Hepatic stellate cell (primary cell): ENCODE data around the gene ATP6V0B.

Experiments
- DNase-seq: peaks from one replicate; pipeline ENCODE4 v3.0.0; 2011; ENCODE audit warnings: low spot score

Gene ATP6V0B

GRCh38 chr1:43974443-43975248, at the start of gene ATP6V0B:
ATP6V0B (plus strand) TSS chr1:43974960; CDS start chr1:43975041, 81 bp downstream.
- DNase-seq, result peak; percentile 99

DNA sequence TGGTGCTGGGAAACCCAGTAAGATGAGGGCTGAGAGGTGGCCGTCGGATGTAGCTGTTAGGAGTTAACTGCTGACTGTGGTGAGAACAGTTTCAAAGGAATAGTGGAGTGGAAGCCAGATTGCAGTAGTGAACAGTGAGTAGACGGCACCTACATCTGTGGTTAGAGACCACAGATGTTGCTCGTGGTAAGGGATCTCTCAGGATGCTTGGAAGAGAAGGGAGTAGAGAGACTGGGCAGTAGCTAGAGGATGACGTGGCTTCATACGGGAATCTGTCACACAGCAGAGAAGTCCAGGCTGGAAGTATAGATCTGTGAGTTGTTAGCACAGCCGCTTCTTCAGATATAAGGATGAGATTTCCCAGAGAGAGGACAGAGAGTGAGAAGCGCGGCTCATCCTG, 48.9 kb upstream of the ATP6V0B start:
- no peak for DNase-seq

DNA sequence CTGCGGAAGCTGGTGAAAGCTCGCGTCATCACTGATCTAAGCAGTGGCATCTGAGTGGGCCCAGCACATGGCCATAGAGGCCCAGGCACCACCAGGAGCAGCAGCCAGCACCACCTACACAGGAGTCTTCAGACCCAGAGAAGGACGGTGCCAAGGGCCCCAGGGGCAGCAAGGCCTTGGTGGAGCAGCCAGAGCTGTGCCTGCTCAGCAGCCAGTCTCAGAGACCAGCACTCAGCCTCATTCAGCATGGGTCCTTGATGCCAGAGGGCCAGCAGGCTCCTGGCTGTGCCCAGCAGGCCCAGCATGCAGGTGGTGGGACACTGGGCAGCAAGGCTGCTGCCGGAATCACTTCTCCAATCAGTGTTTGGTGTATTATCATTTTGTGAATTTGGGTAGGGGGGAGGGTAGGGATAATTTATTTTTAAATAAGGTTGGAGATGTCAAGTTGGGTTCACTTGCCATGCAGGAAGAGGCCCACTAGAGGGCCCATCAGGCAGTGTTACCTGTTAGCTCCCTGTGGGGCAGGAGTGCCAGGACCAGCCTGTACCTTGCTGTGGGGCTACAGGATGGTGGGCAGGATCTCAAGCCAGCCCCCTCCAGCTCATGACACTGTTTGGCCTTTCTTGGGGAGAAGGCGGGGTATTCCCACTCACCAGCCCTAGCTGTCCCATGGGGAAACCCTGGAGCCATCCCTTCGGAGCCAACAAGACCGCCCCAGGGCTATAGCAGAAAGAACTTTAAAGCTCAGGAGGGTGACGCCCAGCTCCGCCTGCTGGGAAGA, 44.4 kb upstream of the ATP6V0B start:
- no peak for DNase-seq

DNA sequence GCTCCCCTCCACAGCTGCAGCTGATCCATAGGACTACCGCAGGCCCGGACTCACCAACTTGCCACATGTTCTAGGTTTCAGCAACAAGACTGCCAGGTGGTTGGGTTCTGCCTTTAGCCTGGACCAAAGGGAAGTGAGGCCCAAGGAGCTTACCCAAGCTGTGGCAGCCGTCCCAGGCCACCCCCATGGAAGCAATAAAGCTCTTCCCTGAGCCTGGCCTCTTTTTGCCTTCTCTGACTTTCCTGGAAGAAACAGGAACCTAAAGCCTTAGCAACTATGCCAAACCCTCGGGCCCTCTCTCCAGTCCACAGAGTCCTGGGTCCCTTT, 43.8 kb upstream of the ATP6V0B start:
- DNase-seq, result no peak

- DNase-seq, result no peak
Observed at GRCh38 chr1:43931711-43932660, 42.8 kb upstream of the ATP6V0B start.

DNA sequence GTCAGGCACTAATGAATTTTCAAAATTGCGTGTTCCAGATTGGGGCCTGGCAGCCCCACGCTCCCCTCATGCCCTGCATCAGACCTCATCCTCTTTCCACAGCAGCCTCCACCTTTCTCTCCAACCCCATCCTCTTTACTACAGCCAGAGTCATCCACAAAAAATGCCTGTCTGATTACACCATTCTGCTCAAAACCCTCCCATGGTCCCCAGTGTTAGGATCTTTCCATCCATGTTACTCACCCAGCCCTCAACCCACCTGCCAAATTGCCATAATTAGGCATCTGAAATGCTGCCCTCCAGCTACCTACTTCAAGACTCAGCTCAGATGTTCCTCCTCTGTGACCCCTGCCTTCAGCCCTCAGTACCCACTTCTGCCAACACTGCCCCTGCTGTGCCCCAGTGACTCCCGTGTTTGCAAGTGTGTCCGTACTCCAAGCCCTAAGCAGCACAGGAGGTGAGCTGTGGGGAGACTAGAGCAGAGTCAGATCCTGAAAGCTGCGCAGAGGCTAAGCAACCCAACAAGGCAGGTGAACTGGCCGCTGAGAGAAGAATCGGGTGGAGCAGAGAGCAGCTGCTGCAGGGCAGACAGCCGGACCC, 41.9 kb upstream of the ATP6V0B start:
- peak; percentile 78 for DNase-seq

DNA sequence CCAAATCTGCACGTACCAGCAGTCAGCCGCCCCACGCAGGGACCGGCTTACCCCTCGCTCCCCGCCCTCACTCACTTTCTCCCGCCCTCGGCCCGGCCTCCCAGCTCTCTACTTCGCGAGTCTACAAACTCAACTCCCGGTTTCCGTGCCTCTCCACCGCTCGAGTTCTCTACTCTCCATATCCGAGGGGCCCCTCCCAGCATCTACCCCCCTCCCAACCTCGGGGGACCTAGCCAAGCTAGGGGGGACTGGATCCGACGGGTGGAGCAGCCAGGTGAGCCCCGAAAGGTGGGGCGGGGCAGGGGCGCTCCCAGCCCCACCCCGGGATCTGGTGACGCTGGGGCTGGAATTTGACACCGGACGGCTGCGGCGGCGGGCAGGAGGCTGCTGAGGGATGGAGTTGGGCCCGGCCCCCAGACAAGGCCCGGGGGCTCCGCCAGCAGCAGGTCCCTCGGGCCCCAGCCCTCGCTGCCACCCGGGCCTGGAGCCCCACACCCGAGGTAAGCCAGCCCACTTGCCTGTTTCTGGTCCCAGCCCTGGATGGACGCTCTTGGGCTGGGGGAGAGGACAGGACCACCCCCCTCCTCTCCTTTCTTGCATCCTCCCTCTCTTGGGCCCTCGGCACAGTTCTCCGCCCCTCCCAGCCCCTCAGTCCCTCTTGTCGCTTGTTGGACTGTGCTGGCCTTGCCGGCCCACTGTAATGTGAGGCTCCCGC, 41.2 kb upstream of the ATP6V0B start, which contains the start of gene ARTN:
TSS of gene ARTN (plus strand) at position 416 of the 715 bp plus-strand sequence. CDS start 1,856 bp downstream, outside the sequence.
- peak; percentile 51 for DNase-seq

DNA sequence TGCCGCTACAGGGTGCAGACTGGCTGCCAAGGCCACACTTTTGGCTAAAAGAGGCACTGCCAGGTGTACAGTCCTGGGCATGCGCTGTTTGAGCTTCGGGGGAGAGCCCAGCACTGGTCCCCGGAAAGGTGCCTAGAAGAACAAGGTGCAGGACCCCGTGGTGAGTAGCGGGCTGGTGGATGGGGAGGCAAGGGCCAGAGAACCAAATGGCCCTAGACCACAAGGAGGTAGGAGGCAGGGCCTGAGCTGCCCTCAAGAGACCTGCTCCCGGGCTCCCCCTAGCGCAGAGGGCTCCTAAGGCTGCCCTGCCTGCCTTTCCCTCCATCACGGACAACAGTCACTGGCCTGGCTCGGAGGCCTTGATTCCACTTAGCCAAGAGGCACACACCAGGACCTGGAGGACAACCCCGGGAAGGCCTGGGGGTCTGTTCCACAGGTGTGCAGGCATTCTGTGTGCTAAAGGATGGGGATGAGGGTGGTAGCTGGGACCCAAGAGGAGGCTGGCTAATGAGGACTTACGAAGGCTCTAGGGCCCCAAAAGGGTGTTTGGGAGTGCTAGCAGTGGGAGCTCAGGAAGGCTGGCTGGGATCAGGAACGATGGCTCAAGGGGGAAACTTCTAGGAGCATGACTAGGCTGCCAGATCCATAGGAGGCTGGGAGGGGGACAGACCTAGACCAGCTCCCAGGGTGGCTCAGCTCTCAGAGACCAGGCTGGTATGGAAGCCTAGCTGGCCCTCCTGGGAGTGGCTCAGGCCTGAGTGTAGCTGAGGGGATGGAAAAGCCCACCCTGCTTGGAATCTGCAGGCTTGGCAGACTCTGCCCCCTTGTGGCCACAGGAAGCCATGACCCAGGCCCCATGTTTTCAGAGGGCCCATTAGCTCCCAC, 40.4 kb upstream of the ATP6V0B start:
- peak; percentile 86 for DNase-seq

DNA sequence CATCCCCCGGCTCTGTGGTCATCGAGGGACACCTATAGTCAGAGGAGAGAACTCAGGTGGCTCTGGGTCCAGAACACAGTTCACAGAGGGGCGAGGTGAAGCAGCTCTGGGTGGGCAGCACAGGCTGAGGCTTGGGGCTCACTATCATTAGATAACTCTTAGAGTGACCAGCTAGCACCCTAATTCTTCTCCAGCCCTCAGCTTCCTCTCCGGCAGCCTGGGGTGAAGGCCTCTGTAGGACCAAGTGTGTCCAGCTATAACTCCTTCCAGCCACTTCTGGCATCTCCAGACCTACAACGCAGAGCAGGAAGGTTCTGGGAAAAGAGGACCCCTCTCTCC, 39.8 kb upstream of the ATP6V0B start:
- DNase-seq, result no peak

DNA sequence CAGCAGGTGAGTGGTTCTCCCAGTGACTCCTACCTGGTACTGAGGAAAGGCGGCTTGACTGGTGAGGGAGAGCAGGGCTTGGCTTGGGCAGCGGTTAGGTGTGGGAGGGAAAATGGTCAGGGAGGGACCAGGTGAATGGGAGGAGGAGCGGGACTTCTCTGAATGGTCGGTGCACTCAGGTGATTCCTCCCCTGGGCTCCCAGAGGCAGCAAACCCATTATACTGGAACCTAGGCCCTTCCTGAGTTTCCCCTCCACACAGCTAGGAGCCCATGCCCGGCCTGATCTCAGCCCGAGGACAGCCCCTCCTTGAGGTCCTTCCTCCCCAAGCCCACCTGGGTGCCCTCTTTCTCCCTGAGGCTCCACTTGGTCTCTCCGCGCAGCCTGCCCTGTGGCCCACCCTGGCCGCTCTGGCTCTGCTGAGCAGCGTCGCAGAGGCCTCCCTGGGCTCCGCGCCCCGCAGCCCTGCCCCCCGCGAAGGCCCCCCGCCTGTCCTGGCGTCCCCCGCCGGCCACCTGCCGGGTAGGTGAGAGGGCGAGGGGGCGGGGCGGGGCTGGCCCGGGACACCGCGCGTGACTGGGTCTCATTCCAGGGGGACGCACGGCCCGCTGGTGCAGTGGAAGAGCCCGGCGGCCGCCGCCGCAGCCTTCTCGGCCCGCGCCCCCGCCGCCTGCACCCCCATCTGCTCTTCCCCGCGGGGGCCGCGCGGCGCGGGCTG, 38.9 kb upstream of the ATP6V0B start:
- DNase-seq, result no peak

GRCh38 chr1:43936431-43937151, 38.2 kb upstream of the ATP6V0B start:
- no peak for DNase-seq

GRCh38 chr1:43937179-43937865, 37.4 kb upstream of the ATP6V0B start:
- DNase-seq, result no peak

GRCh38 chr1:43938383-43938782, 36.4 kb upstream of the ATP6V0B start:
- no peak for DNase-seq

GRCh38 chr1:43938892-43939587, 35.7 kb upstream of the ATP6V0B start:
- no peak for DNase-seq

- DNase-seq, result no peak
Observed at GRCh38 chr1:43942411-43942810, 32.3 kb upstream of the ATP6V0B start.

DNA sequence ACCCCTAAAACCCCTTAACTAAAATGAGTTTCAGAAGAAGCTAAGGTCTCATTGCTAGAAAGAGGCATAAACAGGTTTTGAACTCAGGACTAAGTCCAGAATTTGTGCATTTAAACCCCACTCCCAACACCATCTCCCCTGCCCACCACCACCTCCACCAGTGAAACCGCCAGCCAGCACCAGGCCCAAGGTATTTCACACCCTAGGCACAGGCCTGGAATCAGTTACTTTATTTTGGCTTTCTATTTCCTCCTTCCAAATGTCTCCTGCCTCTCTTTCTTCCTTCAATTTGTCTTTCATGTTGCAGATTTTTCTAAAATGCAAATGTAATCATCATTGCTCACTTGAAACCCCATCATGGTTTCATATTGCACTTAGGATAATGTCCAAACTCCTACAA, 29.9 kb upstream of the ATP6V0B start:
- DNase-seq, result no peak

DNA sequence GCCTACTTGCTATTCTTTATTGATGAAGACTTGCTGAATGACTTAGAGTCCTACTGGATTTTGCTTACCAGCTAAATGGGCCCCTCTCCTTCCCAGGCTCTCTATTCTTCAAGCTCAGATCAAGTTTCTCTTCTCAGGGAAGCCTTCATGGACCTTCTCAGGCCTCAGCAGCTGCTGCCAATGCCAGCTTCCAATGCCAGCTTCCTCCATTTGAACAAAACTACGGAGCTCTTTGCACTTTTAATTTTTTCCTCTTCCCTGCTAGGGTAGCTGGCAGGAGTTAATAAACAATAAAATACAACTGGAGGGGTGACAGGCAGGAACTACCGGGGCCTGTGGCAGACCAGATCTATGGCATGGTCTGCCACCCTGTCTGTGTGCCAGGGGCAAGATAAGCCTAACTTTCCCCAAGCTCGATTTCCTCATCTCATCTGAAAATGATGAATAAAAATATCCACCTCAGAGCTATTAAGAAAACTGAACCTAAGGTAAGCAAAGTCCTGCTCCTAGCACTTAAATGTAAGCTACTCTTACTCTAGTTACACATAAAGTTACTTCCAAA, 29.0 kb upstream of the ATP6V0B start:
- no peak for DNase-seq
